Spleen (tissue), 7 donors: Measurements from ENCODE around the gene PRUNE2.

ENCODE experiments used
- CTCF ChIP-seq, 11 experiments: fragments of 200-600 bp in 7 of 11; fragments of 450-650 bp in 4 of 11; sonication (generic) in 4 of 11; IDR thresholded peaks in 8 of 11; conservative IDR thresholded peaks in 3 of 11; 1 replicate in 7 of 11; 2 replicates in 4 of 11; pipeline versions ENCODE4 v1.4.0 to v1.8.0; 2016 to 2021; ENCODE audit warnings: antibody characterized with exemption in 11 of 11, inconsistent platforms in 4 of 11, mild to moderate bottlenecking in 1 of 11
- POLR2AphosphoS5 ChIP-seq, 3 donors: sonication (generic); formaldehyde crosslinking; IDR thresholded peaks; one replicate each; pipeline ENCODE4 v1.5.1; 2017; ENCODE audit warnings: antibody characterized with exemption in 3 of 3
- donor health status: DM: no; HTN: no; CAD: no; lungs with moderate emphysema.
- donor health status: DM: no; HTN: no; CAD: no.
- donor health status: DM: no; HTN: no; CAD: no.

GRCh38 chr9:76898786-76899185 is 7.1 kb downstream of the PRUNE2 start:
- TF ChIP-seq CTCF (IDR thresholded peaks at IDR 0.05 in 8 of 11, conservative IDR thresholded peaks at IDR 0.05 in 3 of 11) (no peak), POLR2AphosphoS5 (IDR thresholded peaks at IDR 0.05) (no peak)
